ENCODE measurements around the gene FBXO15.

GRCh38 chr18:74153793-74154192, 6.2 kb upstream of the FBXO15 start:
- TF ChIP-seq CTCF (conservative IDR thresholded peaks at IDR 0.05), result no peak
- no peak for TF ChIP-seq EZH2 (IDR thresholded peaks at IDR 0.05; ENCODE audit: low read depth)

Measured in PC-9 (cell line).